ENCODE results near the gene PUS1.

PUS1 gene

DNA sequence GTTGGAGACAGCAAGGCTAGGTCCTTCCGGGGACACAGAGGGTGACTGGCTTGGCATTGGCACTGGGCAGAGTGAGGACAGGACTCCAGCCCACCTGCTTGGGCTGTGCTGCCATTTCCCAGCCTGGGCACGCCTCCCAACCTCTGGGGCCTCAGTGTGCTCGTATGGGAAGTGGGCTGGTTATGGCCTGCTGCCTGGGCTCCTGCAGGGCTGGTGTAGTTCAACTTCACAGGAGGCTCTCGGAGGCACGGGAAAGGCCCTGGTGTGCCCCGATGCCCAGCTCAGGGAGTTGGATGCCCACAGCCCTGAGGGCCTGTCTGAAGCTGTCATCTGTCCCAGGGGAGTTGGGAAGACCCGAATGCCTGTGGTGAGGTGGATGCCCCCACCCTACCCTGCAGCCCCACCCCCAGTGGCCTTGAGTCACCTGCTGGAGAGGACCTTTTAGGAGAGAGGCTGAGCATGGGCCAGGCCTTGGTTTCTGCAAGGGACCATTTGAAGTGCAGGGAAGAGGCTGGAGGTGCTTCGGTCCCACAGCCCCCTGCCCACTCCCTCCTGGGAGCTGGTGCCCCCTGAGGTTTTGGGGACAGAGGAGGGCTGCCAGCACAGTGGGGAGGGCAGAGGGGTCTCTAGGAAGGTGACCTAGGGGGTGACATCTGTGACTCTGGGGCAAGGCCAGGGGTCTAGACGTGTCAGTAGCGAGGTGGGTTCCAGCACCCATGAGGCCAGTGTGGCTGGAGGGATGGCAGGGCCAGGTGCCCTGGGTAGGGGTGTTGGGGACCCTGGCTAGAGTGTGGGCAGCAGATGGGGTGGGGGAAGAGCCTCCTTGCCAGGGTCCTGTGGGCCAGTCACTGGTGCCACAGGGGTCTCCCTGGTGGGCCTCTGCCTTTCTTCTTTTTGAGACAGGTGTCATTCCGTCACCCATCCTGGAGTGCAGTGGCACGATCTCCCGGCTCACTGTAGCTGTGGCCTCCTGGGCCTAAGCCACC lies 25.5 kb upstream of the PUS1 start:
- POLR2A ChIA-PET: no interaction called here
- no peak overlapping the region for H3K27ac ChIP-seq (ENCODE audit: insufficient read depth in 1 of 2, low read depth in 1 of 2, low read length in 2 of 2, poor library complexity in 1 of 2, severe bottlenecking in 2 of 2)
- no peak overlapping the region for H3K4me3 ChIP-seq (ENCODE audit: control insufficient read depth in 1 of 7, extremely low read depth in 1 of 7, insufficient read depth in 4 of 7, low read depth in 2 of 7, low read length in 6 of 7)
- 97% methylated on average over 8 of the region's 13 CpGs for WGBS (ENCODE audit: insufficient coverage)
- no peaks in the 10 kb centered on the region for H3K27me3 ChIP-seq (replicated peaks in 2 of 5; ENCODE audit: control insufficient read depth in 4 of 5, insufficient read depth in 5 of 5, low read length in 4 of 5)
- no peaks in the 10 kb centered on the region for H3K4me1 ChIP-seq (ENCODE audit: control extremely low read depth in 1 of 4, control insufficient read depth in 4 of 4, insufficient read depth in 4 of 4, low read length in 3 of 4)
- peaks cover 0 to 32% (median 10%) of the 10 kb centered on the region in 4 experiments for H3K36me3 ChIP-seq (ENCODE audit: control insufficient read depth in 4 of 4, insufficient read depth in 4 of 4, low read length in 3 of 4)
- no peak for DNase-seq
- no peaks in the 10 kb centered on the region for H3K9me3 ChIP-seq (ENCODE audit: control extremely low read depth in 1 of 5, control insufficient read depth in 4 of 5, insufficient read depth in 2 of 5, low read depth in 1 of 5, low read length in 4 of 5)
- CTCF ChIA-PET: interaction anchor here (1.6 kb wide), 1 partner anchor 12 kb away, joined by 3 read pairs; no protein-coding TSS in a partner anchor

DNA sequence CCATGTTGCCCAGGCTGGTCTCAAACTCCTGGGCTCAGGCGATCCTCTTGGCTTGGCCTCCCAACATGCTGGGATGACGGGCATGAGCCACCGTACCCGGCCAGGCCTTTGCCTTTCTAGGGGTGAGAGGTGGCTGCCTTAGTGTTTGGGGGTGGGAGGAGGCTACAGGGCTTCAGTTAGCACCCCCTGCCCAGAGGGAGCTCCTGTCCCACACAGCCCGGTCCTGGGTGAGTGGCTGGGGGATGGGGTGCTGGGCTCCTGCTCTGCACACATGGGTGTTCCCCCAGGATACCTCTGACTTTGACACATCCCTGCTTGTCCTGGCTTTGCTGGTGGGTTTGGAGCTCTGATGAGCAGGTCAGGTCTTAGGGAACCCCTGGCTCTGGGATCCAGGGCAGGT lies 24.7 kb upstream of the PUS1 start:
- CTCF ChIA-PET: interaction anchor here (1.6 kb wide), 1 partner anchor 11 kb away, joined by 3 read pairs; no protein-coding TSS in a partner anchor
- H3K27ac ChIP-seq (ENCODE audit: insufficient read depth in 1 of 2, low read depth in 1 of 2, low read length in 2 of 2, poor library complexity in 1 of 2, severe bottlenecking in 2 of 2): no peak overlapping the region
- no peaks in the 10 kb centered on the region for H3K27me3 ChIP-seq (replicated peaks in 2 of 5; ENCODE audit: control insufficient read depth in 4 of 5, insufficient read depth in 5 of 5, low read length in 4 of 5)
- 92% methylated on average over 4 of the region's 5 CpGs for WGBS (ENCODE audit: insufficient coverage)
- no peaks in the 10 kb centered on the region for H3K9me3 ChIP-seq (ENCODE audit: control extremely low read depth in 1 of 5, control insufficient read depth in 4 of 5, insufficient read depth in 2 of 5, low read depth in 1 of 5, low read length in 4 of 5)
- no peak for DNase-seq
- POLR2A ChIA-PET: no interaction called here
- no peak overlapping the region for H3K4me3 ChIP-seq (ENCODE audit: control insufficient read depth in 1 of 7, extremely low read depth in 1 of 7, insufficient read depth in 4 of 7, low read depth in 2 of 7, low read length in 6 of 7)
- peaks cover 2 to 40% (median 13%) of the 10 kb centered on the region in 4 experiments for H3K36me3 ChIP-seq (ENCODE audit: control insufficient read depth in 4 of 4, insufficient read depth in 4 of 4, low read length in 3 of 4)
- no peaks in the 10 kb centered on the region for H3K4me1 ChIP-seq (ENCODE audit: control extremely low read depth in 1 of 4, control insufficient read depth in 4 of 4, insufficient read depth in 4 of 4, low read length in 3 of 4)

DNA sequence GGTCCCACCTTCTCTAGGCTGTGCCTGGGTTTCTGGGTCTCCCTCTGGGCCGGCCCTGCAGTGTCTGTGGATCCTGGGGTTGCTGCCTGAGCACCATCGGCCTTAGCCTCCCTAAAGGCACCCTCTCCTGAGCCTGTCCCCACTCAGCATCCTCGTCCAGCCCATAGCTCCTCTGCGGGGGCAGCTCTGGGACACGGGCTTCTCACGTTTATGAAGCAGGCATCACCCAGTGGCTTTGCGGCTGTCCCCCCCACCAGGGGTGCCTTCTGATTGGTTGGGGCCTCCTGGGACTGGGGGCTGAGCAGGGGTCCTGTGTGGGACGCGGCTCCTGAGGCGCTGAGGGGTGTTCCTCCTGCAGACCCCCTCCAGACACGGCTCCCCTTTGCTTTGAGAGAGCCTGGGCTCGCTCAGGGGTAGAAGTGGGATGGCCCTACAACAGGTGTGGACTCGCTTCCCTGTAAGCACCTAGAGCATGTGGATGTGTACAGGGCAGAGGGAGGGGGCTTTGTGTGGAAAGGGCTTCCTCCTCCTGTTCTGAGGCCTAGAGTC lies 23.9 kb upstream of the PUS1 start:
- Histone ChIP-seq H3K9me3 (ENCODE audit: control extremely low read depth in 1 of 5, control insufficient read depth in 4 of 5, insufficient read depth in 2 of 5, low read depth in 1 of 5, low read length in 4 of 5) (no peaks in the 10 kb centered on the region), H3K27me3 (replicated peaks in 2 of 5; ENCODE audit: control insufficient read depth in 4 of 5, insufficient read depth in 5 of 5, low read length in 4 of 5) (no peaks in the 10 kb centered on the region), H3K4me1 (ENCODE audit: control extremely low read depth in 1 of 4, control insufficient read depth in 4 of 4, insufficient read depth in 4 of 4, low read length in 3 of 4) (no peaks in the 10 kb centered on the region), H3K27ac (ENCODE audit: insufficient read depth in 1 of 2, low read depth in 1 of 2, low read length in 2 of 2, poor library complexity in 1 of 2, severe bottlenecking in 2 of 2) (no peak overlapping the region), H3K36me3 (ENCODE audit: control insufficient read depth in 4 of 4, insufficient read depth in 4 of 4, low read length in 3 of 4) (peaks cover 2 to 48% (median 20%) of the 10 kb centered on the region in 4 experiments), H3K4me3 (ENCODE audit: control insufficient read depth in 1 of 7, extremely low read depth in 1 of 7, insufficient read depth in 4 of 7, low read depth in 2 of 7, low read length in 6 of 7) (no peak overlapping the region)
- 98% methylated on average over 13 of the region's 13 CpGs for WGBS (ENCODE audit: insufficient coverage)
- POLR2A ChIA-PET: no interaction called here
- CTCF ChIA-PET: interaction anchor here (1.6 kb wide), 1 partner anchor 11 kb away, joined by 3 read pairs; no protein-coding TSS in a partner anchor
- DNase-seq: no peak

DNA sequence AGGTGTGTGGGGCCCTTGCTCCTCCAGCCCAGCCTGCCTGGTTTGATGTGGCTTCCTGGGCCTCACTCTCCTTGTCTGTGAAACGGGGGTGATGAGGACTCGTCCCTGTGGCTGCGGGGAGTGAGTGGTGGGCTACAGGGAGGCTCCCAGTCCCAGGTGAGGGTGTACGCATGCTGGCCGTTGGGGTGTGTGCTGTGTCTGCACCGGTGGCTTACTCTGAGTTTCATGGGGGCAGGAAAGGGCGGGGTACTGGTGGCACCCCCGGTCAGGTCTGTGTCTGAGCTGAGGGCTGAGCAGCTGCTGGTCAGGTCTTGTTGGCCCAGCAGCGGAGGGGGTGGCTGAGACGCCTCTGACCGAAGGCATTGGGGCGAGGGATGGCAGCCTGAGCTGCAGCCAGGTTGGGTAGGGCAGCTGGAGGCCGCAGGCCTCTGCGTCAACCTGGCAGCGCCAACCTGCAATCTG lies 23.4 kb upstream of the PUS1 start:
- DNase-seq: no peak
- ChIA-PET CTCF (no interaction called here), POLR2A (no interaction called here)
- 96% methylated on average over 11 of the region's 15 CpGs for WGBS (ENCODE audit: insufficient coverage)
- Histone ChIP-seq H3K27ac (ENCODE audit: insufficient read depth in 1 of 2, low read depth in 1 of 2, low read length in 2 of 2, poor library complexity in 1 of 2, severe bottlenecking in 2 of 2) (no peak overlapping the region), H3K36me3 (ENCODE audit: control insufficient read depth in 4 of 4, insufficient read depth in 4 of 4, low read length in 3 of 4) (peaks cover 2 to 48% (median 19%) of the 10 kb centered on the region in 4 experiments), H3K27me3 (replicated peaks in 2 of 5; ENCODE audit: control insufficient read depth in 4 of 5, insufficient read depth in 5 of 5, low read length in 4 of 5) (no peaks in the 10 kb centered on the region), H3K4me3 (ENCODE audit: control insufficient read depth in 1 of 7, extremely low read depth in 1 of 7, insufficient read depth in 4 of 7, low read depth in 2 of 7, low read length in 6 of 7) (no peak overlapping the region), H3K9me3 (ENCODE audit: control extremely low read depth in 1 of 5, control insufficient read depth in 4 of 5, insufficient read depth in 2 of 5, low read depth in 1 of 5, low read length in 4 of 5) (no peaks in the 10 kb centered on the region), H3K4me1 (ENCODE audit: control extremely low read depth in 1 of 4, control insufficient read depth in 4 of 4, insufficient read depth in 4 of 4, low read length in 3 of 4) (no peaks in the 10 kb centered on the region)

DNA sequence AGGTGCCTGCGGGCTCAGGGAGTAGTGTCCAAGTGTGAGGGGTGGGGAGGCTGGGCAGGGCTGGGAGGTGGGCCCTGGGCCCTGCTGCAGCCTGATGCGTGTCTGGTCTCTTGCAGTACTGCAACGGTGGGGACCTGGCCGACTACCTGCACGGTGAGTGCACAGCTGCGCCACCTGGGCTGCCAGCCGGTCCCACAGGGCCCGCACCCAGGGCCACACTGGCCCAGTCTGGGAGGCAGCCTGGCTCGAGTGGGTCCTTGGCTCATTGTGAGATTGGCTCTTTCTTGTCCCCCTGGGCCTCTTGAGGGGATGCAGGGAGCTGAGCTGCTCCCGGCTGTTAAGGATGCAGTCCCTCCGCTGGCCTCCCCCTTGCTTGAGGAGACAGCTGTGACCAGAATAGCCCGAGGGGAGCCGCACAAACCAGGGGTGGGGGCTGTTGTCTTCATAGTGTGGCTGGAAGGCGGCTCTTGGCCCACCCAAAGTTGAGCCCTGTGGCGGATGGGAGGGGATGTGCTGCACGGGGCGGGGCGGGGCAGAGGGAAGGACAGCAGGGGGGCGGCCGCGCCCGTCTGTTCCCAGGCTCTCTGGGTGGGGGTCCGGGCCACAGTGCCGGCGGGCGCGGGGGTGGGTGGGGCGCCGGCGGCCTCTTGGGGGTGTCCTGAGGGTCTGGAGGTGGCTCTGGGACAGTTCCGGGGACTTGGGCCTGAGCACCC lies 21.5 kb upstream of the PUS1 start:
- Histone ChIP-seq H3K27me3 (replicated peaks in 2 of 5; ENCODE audit: control insufficient read depth in 4 of 5, insufficient read depth in 5 of 5, low read length in 4 of 5) (no peaks in the 10 kb centered on the region), H3K9me3 (ENCODE audit: control extremely low read depth in 1 of 5, control insufficient read depth in 4 of 5, insufficient read depth in 2 of 5, low read depth in 1 of 5, low read length in 4 of 5) (no peaks in the 10 kb centered on the region), H3K36me3 (ENCODE audit: control insufficient read depth in 4 of 4, insufficient read depth in 4 of 4, low read length in 3 of 4) (peaks cover 12 to 64% (median 34%) of the 10 kb centered on the region in 4 experiments), H3K27ac (ENCODE audit: insufficient read depth in 1 of 2, low read depth in 1 of 2, low read length in 2 of 2, poor library complexity in 1 of 2, severe bottlenecking in 2 of 2) (no peak overlapping the region), H3K4me3 (ENCODE audit: control insufficient read depth in 1 of 7, extremely low read depth in 1 of 7, insufficient read depth in 4 of 7, low read depth in 2 of 7, low read length in 6 of 7) (no peak overlapping the region), H3K4me1 (ENCODE audit: control extremely low read depth in 1 of 4, control insufficient read depth in 4 of 4, insufficient read depth in 4 of 4, low read length in 3 of 4) (no peaks in the 10 kb centered on the region)
- WGBS (ENCODE audit: insufficient coverage): 97% methylated on average over 15 of the region's 31 CpGs
- ChIA-PET POLR2A (no interaction called here), CTCF (no interaction called here)
- no peak for DNase-seq

DNA sequence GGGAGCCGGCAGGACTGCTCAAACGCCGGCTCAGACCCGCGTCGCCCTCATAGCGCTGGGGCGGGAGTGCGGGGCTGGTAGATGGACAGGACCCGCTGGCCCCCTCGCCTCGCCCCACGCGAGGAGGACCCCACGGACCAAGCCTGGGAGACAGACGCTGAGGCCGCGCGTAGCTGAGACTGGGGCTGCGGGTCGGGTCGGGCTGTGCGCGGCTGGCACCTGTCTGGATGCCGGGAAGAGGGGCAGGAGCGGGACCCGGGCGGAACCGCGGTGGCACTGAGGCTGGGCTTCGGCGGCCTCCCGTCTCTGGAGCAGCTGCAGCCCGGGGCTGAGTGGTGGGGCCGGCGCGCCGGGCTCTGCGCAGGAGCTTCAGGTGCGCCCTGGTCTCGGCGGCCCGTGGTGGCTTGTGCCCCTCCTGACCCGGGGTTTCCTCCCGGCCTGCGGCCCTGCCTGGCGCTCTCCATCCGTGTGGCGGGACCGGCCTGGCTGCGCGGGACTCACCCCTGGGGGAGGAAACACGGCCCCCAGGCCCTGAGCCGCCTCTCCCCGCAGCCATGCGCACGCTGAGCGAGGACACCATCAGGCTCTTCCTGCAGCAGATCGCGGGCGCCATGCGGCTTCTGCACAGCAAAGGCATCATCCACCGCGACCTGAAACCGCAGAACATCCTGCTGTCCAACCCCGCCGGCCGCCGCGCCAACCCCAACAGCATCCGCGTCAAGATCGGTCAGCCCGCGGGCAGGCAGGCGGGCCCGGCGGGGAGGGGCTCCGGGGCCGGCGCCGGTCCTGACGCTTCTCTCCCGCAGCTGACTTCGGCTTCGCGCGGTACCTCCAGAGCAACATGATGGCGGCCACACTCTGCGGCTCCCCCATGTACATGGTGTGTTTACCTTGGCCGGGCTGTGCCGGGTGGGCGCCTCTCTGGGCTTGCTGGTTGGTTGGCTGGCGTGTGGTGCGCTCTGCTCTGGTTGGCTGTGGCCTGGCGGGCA lies 20.7 kb upstream of the PUS1 start:
- peaks cover 12 to 71% (median 37%) of the 10 kb centered on the region in 4 experiments for H3K36me3 ChIP-seq (ENCODE audit: control insufficient read depth in 4 of 4, insufficient read depth in 4 of 4, low read length in 3 of 4)
- 96% methylated on average over 87 of the region's 96 CpGs for WGBS (ENCODE audit: insufficient coverage)
- ChIA-PET POLR2A (no interaction called here), CTCF (no interaction called here)
- no peak overlapping the region for H3K4me3 ChIP-seq (ENCODE audit: control insufficient read depth in 1 of 7, extremely low read depth in 1 of 7, insufficient read depth in 4 of 7, low read depth in 2 of 7, low read length in 6 of 7)
- H3K27ac ChIP-seq (ENCODE audit: insufficient read depth in 1 of 2, low read depth in 1 of 2, low read length in 2 of 2, poor library complexity in 1 of 2, severe bottlenecking in 2 of 2): no peak overlapping the region
- H3K4me1 ChIP-seq (ENCODE audit: control extremely low read depth in 1 of 4, control insufficient read depth in 4 of 4, insufficient read depth in 4 of 4, low read length in 3 of 4): no peaks in the 10 kb centered on the region
- H3K9me3 ChIP-seq (ENCODE audit: control extremely low read depth in 1 of 5, control insufficient read depth in 4 of 5, insufficient read depth in 2 of 5, low read depth in 1 of 5, low read length in 4 of 5): no peaks in the 10 kb centered on the region
- no peaks in the 10 kb centered on the region for H3K27me3 ChIP-seq (replicated peaks in 2 of 5; ENCODE audit: control insufficient read depth in 4 of 5, insufficient read depth in 5 of 5, low read length in 4 of 5)
- DNase-seq: no peak

Measured in common myeloid progenitor, CD34-positive (primary cell).